Motor neuron (in vitro differentiated cells): ENCODE results near the gene SNPH. TPM values are rescaled to one million over a fixed set of nuclear protein-coding genes. Genes with fewer than 3 reads are reported as not detected.
A peak's percentile ranks its signal among the peaks of the same experiment; 100 is the strongest.

ENCODE experiments used
- ATAC-seq, 8 experiments: fragments of 200-7000 bp; cut with Tn5 transposase; replicated peaks in 6 of 8; 2 replicates each; pipeline ENCODE4 v1.8.0; 2021; ENCODE audit warnings: mild to moderate bottlenecking in 8 of 8, moderate library complexity in 8 of 8
- H3K27ac ChIP-seq, 2 donors: fragments of 250-450 bp; sonication (Bioruptor Pico); 2 replicates each; pipeline ENCODE4 v1.9.0; 2021; ENCODE audit warnings: antibody characterized with exemption in 2 of 2, mild to moderate bottlenecking in 2 of 2, moderate library complexity in 1 of 2
- H3K4me1 ChIP-seq, 2 donors: fragments of 250-450 bp; sonication (Bioruptor Pico); replicated peaks in 1 of 2; 2 replicates each; pipeline ENCODE4 v1.6.1; 2021; ENCODE audit warnings: antibody characterized with exemption in 2 of 2, mild to moderate bottlenecking in 2 of 2, moderate library complexity in 1 of 2
- H3K4me3 ChIP-seq, 5 donors: fragments of 250-450 bp; sonication (Bioruptor Pico); 2 replicates each; pipeline ENCODE4 v1.9.0; 2021; ENCODE audit warnings: antibody characterized with exemption in 5 of 5, mild to moderate bottlenecking in 5 of 5, moderate library complexity in 4 of 5
- WGBS, 10 experiments: fragments of 450-650 bp; shearing (Covaris generic); methylation state at CpG; one replicate each; pipeline ENCODE4 v1.0.0; 2022; 5-methylcytosine and 5-hydroxymethylcytosine counted together
- in situ Hi-C, 9 experiments: fragments of 400-800 bp; cut with MboI; loops; one replicate each; pipeline ENCODE4 v1.15.0; 2021; ENCODE audit warnings: low sequenced_read_pairs in 9 of 9, low pct_unique_long_range_greater_than_20kb in 2 of 9; ENCODE audit not compliant: unreplicated experiment in 9 of 9
- total RNA-seq, 8 experiments: library from RNA; unstranded; fragments of 300-600 nt; gene quantifications; 2 replicates each; pipeline versions ENCODE4 v1.2.3 to v1.2.4, GENCODE V29; 2022

Gene SNPH
- total RNA-seq, 8 experiments from 2014 or later = 4.0 to 14.6 (median 7.0) TPM

DNA sequence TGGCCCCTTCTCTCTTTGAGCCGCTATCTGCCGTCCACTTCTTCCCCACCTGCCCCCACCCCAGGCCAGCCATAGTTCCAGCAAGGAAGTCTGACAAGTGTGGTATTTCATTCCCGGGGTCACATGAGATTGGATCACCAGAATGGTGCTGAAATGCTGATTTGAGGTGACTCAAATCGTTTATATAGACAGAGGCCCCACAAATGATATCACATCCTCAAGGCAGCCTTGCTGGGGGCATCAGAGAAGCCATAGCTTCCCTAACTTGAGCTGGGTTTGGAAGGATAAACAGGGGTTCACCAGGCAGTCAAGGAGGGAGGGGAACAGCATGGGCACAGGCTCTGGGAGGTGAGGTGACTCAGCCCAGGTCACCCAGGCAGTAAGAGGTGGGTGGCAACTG, 53.0 kb downstream of the SNPH start:
- Histone ChIP-seq H3K27ac (no peak overlapping the region), H3K4me1 (peaks cover 3 to 7% of the 10 kb centered on the region in 2 donors), H3K4me3 (no peak overlapping the region)
- ATAC-seq = no peak
- in situ Hi-C loops = loop anchor here in 4 of 9 experiments (10.0 to 25.0 kb wide), 3 partner anchors 126 to 146 kb away; partner anchors contain the start of gene NSFL1C (in 3 of the 4)
- WGBS, 10 experiments = 33 to 100% (median 60%) methylated on average over 1 to 3 of the region's 4 CpGs; no CpG with 5 or more reads in 4 of the 10 experiments

DNA sequence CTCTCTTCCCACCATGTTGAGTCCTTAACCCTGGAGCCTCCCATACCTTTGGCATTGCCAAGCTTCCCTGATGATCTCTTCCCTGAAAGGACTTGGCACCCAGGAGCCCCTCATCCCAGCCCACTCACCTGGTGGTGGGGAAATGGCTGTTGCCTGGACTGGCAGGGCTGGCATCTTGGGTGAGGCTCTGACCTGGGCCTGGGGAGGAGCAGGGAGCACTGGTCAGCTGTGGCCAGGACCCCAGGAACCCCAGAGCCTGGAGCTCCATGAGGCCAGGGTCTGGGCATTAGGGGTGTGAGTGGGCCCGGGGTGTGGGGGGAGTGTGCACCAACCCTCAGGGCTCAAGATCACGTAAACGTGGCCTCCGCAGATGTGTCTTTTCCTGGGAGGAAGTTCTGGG, 53.4 kb downstream of the SNPH start:
- no peak overlapping the region for H3K4me3 ChIP-seq
- no peak for ATAC-seq
- 80 to 100% methylated on average over 1 to 2 of the region's 4 CpGs; no CpG with 5 or more reads in 8 of the 10 experiments for WGBS, 10 experiments
- in situ Hi-C loops = loop anchor here in 4 of 9 experiments (10.0 to 25.0 kb wide), 3 partner anchors 125 to 145 kb away; partner anchors contain the start of gene NSFL1C (in 3 of the 4)
- peaks cover 5 to 9% of the 10 kb centered on the region in 2 donors for H3K4me1 ChIP-seq
- no peak overlapping the region for H3K27ac ChIP-seq

DNA sequence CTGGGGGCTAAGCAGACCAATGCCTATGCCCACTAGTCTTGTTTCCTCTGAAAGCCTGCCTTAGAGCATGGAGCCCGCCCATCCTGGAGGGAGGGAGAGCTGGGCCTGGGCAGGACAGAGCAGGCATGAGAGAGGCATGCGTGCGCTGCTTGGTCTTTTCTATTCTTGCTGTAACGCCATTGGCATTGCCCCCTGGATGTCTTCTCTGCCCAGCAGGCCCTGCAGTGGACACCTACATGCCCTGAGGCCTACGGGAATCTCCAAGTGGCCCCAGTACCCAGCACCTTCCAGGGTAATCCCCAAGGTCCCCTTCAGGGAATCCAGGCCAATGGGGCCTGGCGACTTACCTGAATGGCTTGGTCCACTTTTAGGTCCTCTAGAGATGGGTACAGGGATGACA, 53.9 kb downstream of the SNPH start:
- Histone ChIP-seq H3K4me1 (peaks cover 9 to 13% of the 10 kb centered on the region in 2 donors), H3K27ac (no peak overlapping the region), H3K4me3 (no peak overlapping the region)
- ATAC-seq = no peak
- WGBS, 10 experiments = 80 to 100% (median 91%) methylated on average over 1 to 5 of the region's 6 CpGs; no CpG with 5 or more reads in 6 of the 10 experiments
- in situ Hi-C loops = loop anchor here in 2 of 9 experiments (25.0 kb wide), 1 partner anchor 142 kb away; the partner anchor contains the start of gene NSFL1C (in 2 of the 2)

DNA sequence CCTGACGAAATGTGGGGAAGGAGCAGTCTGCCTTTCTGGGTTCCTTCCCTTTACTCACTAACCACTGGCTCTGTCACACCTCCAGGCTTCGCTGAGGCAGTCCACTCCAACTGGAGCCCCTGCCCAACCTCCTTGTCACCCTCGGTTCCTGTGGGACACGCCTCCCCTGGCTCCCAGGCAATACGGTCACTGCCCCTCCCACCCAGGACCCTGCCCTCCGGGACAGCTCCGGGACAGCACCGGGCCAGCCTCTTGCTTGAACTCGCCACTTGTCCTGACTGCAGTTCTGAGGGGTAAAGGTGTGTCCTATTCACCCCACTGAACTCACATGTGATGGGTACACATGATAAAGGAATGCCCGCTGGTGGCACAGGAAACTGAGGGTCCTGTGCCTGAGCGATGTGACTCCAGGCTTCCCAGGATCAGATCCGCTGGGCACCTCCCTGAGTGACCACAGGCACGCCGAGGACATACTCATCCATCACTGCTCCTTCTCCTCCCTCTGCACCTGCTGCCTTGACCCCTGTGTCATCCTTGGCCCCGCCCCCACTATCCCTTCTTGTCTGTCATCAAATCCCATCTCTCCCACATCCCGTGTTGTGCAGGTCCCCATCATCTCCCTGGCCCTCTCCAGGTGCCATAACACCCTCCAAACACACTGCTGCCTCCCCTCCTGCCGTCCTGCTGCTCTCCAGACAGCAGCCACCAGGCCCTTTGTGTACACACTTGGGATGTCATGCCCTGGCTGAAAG, 55.0 kb downstream of the SNPH start:
- H3K27ac ChIP-seq = no peak overlapping the region
- 43 to 100% (median 66%) methylated on average over 1 to 7 of the region's 17 CpGs; no CpG with 5 or more reads in 5 of the 10 experiments for WGBS, 10 experiments
- H3K4me3 ChIP-seq = no peak overlapping the region
- peaks cover 10 to 13% of the 10 kb centered on the region in 2 donors for H3K4me1 ChIP-seq
- in situ Hi-C loops = loop anchor here in 2 of 9 experiments (25.0 kb wide), 1 partner anchor 141 kb away; the partner anchor contains the start of gene NSFL1C (in 2 of the 2)
- no peak for ATAC-seq

- no peak overlapping the region for H3K27ac ChIP-seq
- in situ Hi-C loops = loop anchor here in 2 of 9 experiments (25.0 kb wide), 1 partner anchor 141 kb away; the partner anchor contains the start of gene NSFL1C (in 2 of the 2)
- H3K4me3 ChIP-seq = no peak overlapping the region
- H3K4me1 ChIP-seq = peaks cover 15 to 17% of the 10 kb centered on the region in 2 donors
- ATAC-seq = no peak
- 0 to 58% (median 42%) methylated on average over 1 to 4 of the region's 4 CpGs; no CpG with 5 or more reads in 4 of the 10 experiments for WGBS, 10 experiments
Measured at GRCh38 chr20:1321654-1321939, 55.5 kb downstream of the SNPH start.

DNA sequence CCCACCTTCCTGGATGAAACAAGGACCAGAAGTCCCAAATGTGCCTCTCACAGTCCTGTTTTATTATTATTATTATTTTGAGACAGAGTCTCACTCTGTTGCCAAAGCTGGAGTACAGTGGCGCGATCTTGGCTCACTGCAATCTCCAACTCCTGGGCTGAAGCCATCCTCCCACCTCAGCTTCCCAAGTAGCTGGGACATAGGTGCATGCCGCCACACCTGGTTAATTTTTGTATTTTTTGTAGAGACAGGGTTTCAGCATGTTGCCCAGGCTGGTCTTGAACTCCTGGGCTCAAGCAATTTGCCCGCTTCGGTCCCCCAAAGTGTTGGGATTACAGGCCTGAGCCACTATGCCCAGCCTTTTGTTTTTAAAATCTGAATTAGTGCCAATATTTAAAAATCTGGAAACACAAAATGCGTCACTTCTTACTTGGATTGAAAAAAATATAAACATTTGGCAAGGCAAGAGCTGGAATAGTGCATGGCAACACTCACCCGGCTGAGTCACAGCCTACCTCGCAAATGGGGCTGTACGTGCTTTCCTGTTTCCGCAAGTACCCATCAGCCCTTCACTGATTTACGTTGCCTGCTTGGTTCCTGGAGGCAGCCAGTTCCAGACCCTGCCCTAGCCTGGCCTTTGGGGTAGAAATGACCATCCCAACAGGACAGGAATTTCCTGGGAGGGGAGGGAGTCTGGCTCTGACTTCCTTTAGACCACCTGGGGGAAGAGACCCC, 56.6 kb downstream of the SNPH start:
- WGBS, 10 experiments = 0 to 100% (median 93%) methylated on average over 1 to 9 of the region's 11 CpGs; no CpG with 5 or more reads in 1 of the 10 experiments
- no peak overlapping the region for H3K4me3 ChIP-seq
- peaks cover 22 to 24% of the 10 kb centered on the region in 2 donors for H3K4me1 ChIP-seq
- H3K27ac ChIP-seq = no peak overlapping the region
- in situ Hi-C loops = loop anchor here in 2 of 9 experiments (25.0 kb wide), 1 partner anchor 140 kb away; the partner anchor contains the start of gene NSFL1C (in 2 of the 2)
- ATAC-seq = peak in 5 of 8 experiments; percentile 8 to 37 (median 34)

- Histone ChIP-seq H3K4me1 (peaks cover 22 to 24% of the 10 kb centered on the region in 2 donors), H3K27ac (no peak overlapping the region), H3K4me3 (no peak overlapping the region)
- in situ Hi-C loops = loop anchor here in 2 of 9 experiments (25.0 kb wide), 1 partner anchor 139 kb away; the partner anchor contains the start of gene NSFL1C (in 2 of the 2)
- WGBS, 10 experiments = 30 to 100% (median 73%) methylated on average over 1 to 6 of the region's 6 CpGs; no CpG with 5 or more reads in 3 of the 10 experiments
- ATAC-seq = peak in 1 of 8 experiments; percentile 3
Measured at GRCh38 chr20:1323256-1323655, 57.2 kb downstream of the SNPH start.

DNA sequence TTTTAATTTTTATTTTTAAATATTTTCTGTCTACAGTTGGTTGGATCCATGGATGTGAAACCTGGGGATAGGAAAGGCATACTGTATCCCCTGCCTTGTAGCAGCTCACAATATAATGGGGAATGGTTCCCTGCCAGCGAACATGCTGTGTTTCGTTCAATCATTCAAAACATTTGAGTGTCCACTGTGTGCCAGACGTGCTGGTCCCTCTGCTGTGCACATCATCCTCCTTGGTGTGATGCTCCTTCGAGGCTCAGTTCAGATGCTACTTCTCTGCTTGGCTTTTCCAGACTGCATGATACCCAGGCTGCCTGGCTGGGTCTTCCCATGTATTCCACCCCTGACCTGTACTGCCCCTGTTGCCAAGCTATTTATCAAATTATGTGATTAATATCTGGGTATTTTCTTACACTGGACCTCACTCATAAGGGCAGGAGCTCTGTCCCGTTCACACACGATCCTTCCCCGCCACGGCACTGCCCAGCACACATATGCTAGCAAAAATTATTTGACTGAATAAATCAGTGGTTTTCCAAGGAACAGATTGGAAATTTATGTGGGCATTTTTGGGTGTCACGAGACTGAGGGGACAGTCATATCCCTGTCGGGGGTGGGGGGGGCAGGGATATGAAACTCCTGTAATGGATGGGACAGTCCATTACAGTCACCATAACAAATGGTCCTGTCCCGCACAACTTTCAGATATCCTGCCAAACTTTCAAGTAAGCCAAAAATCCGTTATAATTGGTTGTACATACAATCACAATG, 57.9 kb downstream of the SNPH start:
- no peak for ATAC-seq
- in situ Hi-C loops = loop anchor here in 2 of 9 experiments (25.0 kb wide), 1 partner anchor 138 kb away; the partner anchor contains the start of gene NSFL1C (in 2 of the 2)
- Histone ChIP-seq H3K27ac (no peak overlapping the region), H3K4me3 (no peak overlapping the region), H3K4me1 (peaks cover 22 to 24% of the 10 kb centered on the region in 2 donors)
- WGBS, 10 experiments = 40 to 90% (median 57%) methylated on average over 1 to 4 of the region's 12 CpGs

- Histone ChIP-seq H3K27ac (peak overlapping the region; percentile 98 to 99), H3K4me3 (peak overlapping the region; percentile 66 to 98 (median 89)), H3K4me1 (peaks cover 22 to 24% of the 10 kb centered on the region in 2 donors)
- in situ Hi-C loops = loop anchor here in 3 of 9 experiments (25.0 kb wide), 2 partner anchors 113 to 138 kb away; partner anchors contain the start of gene NSFL1C (in 2 of the 3)
- WGBS, 10 experiments = 17 to 53% (median 38%) methylated on average over 2 to 12 of the region's 15 CpGs; no CpG with 5 or more reads in 2 of the 10 experiments
- ATAC-seq = peak in 3 of 8 experiments; percentile 0 to 3 (median 0)
Measured at GRCh38 chr20:1324598-1325172, 58.6 kb downstream of the SNPH start.

- in situ Hi-C loops = loop anchor here in 1 of 9 experiments (25.0 kb wide), 1 partner anchor 112 kb away; no protein-coding TSS in a partner anchor
- peak; percentile 65 to 94 (median 90) for ATAC-seq
- peak overlapping the region; percentile 66 to 98 (median 89) for H3K4me3 ChIP-seq
- peaks cover 22 to 24% of the 10 kb centered on the region in 2 donors for H3K4me1 ChIP-seq
- peak overlapping the region; percentile 98 to 99 for H3K27ac ChIP-seq
- WGBS, 10 experiments = 0 to 8% (median 0%) methylated on average over 1 to 29 of the region's 56 CpGs; no CpG with 5 or more reads in 2 of the 10 experiments
Measured at GRCh38 chr20:1325173-1326030, 59.3 kb downstream of the SNPH start.
